IPS-NIHi7 (cell line): Measurements from ENCODE around the gene SLC18A3.
A peak's percentile ranks its signal among the peaks of the same experiment; 100 is the strongest.

Experiments used
- DNase-seq: peaks from one replicate; pipeline ENCODE4 v3.0.0; 2012; ENCODE audit warnings: mixed read lengths; ENCODE audit errors: extremely low spot score

The SLC18A3 gene

DNA sequence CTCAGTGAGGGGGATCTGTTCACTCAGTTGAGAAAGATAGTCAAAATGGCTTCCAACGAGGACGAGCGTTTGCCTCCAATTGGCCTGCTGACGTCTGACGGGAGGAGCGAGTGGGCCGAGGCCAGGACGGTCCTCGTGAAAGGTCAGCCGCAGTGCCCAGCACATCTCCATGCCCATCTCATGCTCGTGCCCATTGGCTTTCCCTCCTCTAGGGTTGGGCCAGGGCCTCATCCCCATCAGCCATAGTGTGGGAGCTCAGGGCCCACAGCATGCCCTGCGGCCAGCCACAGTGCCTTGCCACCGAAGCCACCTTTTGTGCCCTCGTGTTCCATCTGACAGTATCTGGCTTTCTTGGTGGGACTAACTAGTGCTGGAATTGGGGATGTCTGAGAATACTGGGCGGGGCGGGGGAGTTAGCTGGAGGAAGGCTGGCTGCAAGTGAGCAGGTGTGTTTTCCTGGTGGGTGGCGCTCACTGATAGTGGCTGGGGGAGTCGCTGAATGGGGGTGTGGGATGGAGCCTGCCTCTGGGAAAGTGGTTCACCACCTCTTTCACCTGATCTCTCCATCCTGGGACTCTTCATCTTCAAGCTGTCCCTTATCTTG, 17.6 kb downstream of the SLC18A3 start:
- no peak for DNase-seq

DNA sequence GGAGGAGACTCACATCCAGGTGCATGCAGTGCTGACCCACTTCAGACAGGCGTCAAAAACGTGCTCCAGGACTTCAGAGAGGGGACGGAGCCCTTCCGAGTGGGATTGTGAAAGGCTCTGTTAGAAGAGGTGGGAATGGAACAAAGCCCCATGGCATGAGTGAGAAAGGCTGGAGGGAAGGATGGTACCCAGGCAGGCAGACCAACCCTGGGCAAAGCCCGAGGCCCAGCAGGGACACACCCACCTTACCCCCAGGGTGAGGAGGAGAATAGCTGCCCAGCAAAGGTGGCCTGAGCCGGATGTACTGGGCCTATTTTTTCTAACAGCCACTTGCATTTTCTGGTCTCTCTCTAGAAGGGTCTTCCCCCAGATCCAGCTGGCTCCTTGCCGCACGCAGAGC, 18.5 kb downstream of the SLC18A3 start:
- no peak for DNase-seq

DNA sequence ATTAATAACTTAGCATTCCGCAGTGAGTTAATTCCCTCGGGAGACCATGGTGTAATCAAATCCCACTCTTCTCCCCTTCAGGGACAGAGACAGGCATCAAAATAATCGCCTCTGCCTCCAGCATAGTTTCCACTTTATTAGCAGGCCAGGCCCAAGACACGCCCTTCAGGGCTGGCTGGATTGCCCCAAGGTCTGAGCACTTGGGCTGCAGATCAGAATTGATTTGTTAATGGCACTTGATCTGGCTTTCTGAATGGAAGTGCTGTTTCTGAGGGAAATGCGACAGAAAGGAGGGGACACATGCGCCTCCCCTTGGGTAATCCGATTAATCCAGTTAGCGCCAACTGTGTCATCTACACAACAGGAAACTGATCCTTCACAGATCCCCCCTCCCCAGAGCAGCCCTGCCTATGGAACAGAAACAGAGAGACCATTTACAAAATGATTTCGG, 19.3 kb downstream of the SLC18A3 start:
- DNase-seq, result no peak

DNA sequence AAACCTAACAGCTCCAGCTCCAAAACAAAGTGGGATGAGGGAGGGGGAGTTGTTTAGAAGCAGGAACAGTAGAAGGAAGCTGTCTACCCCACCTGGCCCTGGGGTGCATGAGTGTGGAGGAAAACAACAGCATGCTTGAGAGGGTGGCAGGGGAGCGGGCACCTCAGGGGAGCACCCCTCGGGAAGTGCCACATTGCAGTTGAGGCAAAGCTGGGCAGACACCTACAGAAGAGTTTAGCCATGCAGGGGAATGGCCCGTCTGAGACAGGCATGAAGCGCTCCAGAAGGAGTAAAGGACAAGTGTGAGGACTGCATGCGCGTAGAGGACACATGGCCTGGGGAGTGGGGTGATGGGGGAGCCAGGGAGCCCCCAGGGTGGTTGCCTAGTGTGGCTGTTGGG, 21.9 kb downstream of the SLC18A3 start:
- no peak for DNase-seq

DNA sequence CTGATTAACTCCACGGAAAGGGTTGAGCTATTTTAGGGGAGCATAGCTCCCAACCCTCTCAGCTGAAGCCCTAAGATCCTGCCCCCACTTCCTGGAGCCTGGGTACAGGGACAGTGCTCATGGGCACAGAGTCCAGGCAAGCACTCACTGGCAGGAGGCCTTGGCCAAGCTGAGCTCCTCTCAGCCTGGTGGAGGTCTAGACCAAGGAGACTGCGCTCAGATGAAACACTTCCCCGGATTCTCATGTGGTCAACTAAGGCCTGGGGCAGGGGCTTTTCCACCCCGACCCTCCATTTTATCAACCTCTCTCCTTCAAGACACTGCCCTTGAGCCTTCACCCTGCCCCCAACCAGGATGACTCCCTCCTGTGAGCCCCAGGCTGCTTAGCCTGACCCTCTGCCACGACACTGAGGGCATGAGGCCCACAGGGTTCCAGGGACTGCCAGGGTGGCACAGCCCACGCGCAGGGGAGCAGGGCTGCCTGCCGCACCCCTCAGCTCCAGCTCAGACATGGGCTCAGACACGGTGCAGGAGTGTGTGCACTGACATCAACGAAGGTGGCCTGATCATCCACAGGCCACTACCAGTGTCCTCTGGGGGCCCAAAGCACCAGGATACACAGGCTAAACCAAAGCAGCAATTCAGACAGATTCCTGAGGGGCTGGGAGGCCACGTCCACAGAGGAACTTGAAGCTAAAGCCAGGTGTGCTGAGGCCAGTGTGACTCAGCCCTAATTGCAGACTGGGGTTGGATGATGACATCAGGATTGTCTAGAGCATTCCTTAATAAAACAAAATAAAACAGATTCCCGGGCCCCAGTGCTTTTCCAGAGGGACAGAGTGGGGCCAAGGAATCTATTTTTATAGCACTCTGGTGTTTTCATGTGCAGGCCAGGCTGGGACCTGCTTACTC, 22.6 kb downstream of the SLC18A3 start:
- no peak for DNase-seq

DNA sequence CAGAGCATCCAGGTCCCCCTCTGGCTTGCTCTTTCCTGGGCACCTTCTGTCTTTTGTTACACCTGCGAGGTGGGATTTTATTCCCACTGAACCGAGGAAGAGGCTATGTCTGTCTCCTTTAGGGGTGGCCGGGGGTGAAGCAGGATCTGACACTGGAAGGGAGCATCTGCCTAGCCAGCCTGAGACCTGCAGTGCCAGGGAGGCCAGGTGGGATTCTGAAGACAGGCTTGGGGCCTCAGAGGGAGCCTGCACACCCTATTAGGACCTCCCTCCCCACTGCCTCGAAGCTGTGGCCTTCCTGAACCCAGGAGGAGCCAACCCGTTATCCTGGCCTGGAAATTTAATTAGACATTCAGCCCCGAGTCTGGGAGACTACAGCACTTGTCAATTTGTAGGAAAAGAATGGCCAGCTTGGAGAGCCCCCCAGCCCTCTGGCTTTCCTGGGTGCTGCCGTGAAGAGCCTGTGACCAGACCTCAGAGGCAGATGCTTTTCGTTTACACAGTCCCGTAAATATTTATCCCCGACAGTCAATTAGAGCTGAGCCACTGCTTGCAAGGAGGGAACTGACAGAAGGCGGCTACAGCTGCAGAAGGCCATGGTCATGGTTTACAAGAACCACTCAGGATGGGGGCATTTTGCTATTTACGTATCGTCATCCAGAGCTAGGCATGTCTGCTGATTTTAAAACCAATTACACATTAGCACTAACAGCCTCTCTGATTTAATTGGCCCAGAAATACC, 23.4 kb downstream of the SLC18A3 start:
- no peak for DNase-seq

DNA sequence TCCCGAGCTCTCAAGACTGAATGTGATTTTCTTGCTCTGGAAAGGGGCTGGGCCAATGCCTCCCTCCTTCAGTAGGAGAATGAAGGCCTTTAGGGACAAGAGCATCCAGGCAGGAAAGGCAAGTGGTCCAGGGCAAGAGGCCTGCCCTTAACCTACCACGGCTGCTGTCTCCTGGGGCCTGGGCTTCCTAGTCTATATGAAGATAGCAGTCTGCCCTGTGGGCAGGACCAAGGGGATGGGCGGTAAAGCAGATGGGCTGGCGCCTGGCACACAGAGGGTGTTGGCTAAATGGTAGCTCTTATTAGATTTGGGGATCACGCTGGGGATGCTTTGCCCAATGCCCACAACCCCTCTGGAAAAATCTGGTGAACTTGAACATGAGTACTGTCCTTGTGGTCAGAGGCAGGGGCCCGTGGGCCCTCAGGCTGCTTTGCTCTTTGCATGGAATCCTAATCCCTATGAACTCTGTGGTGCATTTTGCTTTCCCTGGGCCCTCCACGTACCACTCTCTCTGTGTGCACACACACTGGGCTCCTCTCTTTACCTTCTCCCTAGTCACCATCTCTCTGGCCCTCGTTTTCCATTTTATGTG, 24.1 kb downstream of the SLC18A3 start:
- DNase-seq, result no peak

DNA sequence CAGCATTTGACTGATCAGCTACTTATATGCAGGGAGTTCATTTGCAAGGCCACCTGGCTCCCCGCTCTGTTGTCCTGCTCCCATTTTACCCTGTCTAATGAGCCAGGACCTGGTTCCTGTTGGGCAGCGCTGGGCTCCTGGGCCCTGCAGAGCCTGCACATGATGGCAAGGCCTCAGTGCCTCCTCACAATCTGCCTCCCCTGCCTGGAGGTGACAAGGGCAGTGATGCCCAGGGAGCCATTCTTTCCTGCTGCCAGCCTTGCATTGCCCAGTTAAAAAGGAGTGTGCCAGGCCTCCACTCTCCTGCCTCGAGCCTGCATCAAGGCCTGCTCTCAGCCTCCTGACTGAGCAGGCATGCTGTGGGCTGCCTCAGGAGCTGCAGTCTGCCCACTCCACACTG, 32.2 kb downstream of the SLC18A3 start:
- DNase-seq, result no peak

DNA sequence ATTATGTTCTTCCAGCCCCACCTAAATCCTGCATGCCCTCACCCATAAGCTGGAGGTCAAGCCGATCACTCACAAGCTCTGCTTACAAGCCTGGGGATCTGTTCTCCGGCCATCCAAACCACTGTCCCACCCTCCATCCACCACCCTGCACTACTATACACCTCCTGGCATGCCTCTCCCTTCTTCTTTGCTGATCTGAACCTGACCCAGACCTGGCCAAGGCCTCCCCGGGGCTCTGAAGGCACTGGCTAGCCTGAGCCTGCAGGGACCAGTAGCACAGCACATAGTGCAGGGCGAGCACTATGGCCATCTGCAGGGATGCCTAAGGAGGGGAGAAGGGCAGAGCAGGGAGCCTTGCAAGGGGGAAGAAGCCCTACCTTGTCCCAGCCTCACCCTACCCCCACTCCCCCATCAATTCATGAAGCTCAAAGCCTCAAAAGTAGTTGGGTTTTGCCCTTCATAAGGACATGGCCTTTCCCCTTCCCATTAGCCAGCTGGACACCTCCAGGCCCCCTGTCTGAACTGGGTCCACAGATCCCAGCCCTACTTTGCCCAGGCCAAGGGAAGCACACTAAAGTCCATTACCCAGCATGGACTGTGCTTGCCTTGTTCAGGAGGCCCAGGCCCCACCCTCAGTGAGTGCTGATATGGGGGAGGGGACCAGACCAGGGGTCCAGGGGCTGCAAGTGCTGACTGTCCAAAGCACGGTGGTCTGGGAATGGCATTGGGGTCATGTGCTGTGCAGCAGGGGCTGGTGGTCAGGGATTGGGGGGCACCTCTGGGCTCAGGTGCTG, 33.3 kb downstream of the SLC18A3 start:
- no peak for DNase-seq

DNA sequence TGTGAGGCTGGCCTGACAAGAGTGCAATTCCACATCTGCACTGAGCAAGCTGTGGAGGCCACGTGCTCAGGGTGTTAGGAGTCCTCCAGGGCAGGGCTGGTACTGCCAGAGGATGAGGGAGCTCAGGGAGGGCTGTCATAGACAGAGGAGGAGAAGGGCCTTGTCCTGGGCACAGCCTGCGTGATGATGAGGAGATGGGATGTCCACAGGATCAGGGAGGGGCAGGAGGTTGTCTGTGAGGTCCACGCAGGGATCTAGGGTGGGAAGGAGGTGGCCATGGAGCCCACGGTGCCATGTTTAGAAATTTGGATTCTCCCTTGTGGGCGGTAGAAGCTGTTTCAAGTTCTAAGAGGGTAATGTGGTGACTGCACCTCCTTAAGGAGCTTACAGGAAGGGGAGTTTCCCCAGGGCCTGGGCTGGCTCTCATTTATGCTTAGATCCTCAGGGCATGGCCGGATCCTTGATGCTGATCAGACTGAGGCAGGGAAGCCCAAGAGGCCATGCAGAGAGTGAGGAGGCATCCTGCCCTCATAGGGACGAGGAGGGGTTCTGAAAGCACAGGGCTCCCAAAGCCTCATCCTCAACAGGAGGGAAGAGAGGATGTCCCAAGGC, 34.0 kb downstream of the SLC18A3 start:
- no peak for DNase-seq

DNA sequence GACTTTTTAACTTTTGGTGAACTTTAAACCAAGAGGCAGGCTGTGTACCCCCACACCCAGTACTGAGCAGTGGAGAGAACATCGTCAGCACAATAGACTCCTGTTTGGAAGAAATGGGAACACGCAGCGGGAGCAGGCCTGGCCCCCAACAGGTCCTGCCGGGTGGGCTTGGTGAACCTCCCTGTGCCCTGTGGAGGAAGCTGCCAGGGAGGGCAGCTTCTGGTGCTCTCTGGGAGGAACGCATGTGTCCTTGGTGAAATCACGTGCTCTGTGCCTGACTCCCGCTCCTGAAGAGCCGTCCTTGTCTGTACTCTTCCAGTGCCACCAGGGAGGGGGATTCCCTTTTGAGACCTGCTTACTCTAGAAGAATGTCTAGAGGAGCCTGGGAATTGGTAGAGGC, 35.3 kb downstream of the SLC18A3 start:
- DNase-seq, result no peak

DNA sequence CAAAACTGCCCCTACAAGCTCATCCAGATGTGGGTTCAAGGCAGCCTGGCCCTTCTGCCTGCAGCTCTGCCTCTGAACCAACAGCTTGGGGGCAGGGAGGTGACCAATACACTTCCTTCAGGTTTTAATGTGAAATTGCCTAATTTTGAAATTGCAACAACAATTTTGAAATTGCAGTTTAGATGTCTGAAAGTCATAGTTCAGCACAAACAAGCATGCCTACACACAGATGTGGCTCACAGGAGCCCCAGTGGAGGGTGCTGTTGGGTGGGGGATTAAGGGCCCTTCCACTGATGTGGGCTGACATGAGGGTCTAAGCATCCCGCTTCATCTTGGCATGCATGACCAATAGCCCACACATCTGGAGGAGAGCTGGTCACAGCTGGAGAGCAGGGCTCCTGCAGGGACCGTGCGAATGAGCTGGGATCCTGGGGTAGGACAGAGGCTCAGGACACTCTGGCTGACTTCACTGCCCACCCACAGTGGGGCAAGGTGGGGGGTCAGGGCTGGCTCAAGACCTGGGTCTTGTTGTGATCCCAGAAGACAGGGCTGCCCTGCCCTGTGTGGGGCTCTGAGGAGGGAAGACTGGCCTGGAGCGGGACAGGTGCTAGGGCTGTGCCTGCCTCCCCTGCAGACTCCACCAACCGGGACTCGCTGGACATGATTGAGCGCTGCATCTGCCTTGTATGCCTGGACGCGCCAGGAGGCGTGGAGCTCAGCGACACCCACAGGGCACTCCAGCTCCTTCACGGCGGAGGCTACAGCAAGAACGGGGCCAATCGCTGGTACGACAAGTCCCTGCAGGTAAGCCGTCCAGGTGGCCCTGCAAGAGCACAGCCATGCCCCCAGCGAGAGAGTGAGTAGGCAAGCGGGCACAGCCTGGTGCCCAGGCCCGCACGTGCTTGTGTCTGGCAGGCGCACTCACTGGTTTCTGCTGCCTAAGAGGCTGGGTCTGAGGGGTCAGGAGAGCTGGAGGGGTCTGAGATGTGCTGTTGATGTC, 36.1 kb downstream of the SLC18A3 start:
- no peak for DNase-seq

DNA sequence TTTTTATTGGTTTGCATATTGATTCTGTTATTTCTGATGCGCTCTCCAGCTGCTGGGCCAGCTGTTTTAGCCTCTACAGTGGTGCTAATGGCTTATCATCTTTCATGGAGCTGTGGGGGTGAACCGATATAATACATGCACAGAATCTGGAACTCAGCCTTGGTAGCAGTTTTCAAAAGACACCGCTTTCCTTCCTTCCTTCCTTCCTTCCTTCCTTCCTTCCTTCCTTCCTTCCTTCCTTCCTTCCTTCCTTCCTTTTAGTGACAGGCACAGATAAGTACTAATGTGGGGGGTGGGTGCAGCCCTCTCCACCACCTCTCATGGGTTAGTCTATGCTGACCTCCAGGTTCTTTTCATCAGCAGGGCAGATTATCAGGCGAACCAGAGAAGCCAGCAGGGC, 37.4 kb downstream of the SLC18A3 start:
- no peak for DNase-seq

DNA sequence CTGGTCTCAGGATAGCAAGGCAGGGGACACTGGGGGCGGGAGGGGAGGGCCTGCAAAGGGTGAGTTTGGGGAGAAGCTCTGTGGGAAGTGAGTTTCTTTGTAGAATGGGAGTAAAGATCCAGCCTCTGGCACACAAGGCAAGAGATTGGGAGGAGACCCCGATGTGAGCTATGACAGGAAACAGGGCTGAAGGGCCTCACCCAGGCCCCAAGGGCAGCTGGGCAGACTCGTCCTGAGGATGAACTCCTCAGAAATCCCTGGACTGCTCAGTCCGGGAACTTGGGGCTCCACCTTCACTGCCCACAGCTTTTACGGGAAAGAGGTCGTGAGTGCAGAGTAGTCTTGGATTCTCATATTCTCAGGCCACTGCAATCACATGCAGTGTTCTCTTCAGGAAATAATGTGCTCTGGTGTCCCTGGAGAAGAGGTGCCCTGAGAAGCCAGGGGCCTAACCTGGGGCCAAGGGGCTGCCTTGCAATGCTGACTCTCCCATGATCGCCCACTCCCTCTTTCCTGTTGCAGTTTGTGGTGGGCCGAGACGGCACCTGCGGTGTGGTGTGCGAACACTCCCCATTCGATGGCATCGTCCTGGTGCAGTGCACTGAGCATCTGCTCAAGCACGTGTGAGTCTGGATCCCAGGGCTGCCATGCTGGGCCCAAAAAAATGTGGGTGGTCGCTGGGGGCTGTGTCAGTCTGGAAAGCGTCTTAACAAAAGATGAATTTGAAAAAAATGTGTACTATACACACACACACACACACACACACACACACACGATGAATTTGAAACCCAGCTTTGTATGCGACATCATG, 38.1 kb downstream of the SLC18A3 start:
- no peak for DNase-seq

DNA sequence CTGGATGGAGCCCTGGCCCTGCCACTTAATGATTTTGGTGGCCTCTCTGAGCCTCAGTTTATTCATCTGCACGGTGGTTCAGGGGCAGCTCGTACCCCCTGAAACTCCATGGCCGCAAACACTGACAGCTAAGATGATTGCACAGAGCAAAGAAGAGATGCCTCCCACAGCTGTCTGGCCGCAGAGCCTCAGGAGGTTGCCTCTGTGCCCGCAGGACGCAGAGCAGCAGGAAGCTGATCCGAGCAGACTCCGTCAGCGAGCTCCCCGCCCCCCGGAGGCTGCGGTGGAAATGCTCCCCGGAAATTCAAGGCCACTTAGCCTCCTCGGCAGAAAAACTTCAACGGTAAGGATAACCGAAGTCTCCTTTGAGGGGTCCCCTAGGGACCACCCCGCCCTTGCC, 39.2 kb downstream of the SLC18A3 start:
- peak; percentile 62 for DNase-seq

DNA sequence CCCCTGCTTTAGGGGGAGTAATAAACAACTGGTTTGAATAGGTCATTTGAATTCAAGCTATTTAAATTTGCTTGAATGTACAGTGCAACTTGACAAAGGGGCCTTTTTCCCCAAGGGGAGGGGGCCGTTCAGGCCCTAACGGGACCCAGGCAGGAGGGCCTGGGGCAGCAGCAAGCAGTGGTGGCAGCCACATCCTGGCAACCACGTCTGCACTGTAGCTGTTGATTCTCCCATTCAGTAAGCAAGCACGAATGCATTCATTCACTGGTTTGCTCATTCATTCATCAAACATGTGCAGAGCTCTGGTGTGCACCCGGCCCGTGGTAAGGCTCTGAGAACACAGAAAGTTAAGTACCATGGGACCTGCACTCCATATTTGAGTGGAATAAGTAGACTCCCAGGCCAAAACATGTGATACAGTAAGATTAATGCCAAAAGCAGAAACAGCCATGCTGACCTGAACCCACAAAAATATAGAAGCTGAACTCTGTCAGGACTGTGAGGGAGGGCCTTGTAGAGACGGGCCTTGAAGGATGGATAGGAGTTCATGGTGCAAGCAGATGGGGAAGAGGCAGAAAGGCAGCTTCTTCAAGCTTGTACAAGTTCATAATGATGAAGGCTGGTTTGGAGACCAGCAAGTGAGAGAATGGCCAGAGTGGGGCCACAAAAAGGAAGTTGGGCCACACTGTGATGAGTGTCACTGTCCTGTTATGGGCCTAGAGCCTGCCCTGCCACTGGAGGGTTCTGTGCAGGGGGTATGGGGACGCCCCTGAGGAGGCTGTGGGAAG, 40.0 kb downstream of the SLC18A3 start:
- no peak for DNase-seq

DNA sequence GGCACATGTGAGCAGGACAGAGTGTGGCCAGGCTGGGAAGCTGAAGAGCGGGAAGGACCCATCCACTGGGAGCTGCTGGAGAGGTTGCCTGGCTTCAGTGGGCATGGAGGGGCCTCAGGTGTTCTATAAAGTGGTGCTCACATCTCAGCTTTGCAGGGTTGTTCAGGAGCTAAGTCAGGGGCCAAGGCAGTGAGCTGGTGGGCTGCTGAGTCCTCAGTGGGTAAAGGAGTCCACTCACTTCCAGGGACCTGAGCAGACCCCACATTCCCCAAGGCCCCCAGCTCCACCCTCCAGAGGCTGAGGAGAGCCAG, 40.6 kb downstream of the SLC18A3 start:
- no peak for DNase-seq
